RCC 7860 (cell line): ENCODE data around the gene COL4A6.

Experiments
- DNase-seq: peaks from one replicate; pipeline ENCODE4 v3.0.0-alpha.2; 2015; ENCODE audit warnings: low spot score
- FAIRE-seq: peaks from 2 replicates; lab custom pipeline; 2012; peaks lifted over from hg19 to GRCh38; lab: Jason Lieb, UNC

Gene COL4A6

DNA sequence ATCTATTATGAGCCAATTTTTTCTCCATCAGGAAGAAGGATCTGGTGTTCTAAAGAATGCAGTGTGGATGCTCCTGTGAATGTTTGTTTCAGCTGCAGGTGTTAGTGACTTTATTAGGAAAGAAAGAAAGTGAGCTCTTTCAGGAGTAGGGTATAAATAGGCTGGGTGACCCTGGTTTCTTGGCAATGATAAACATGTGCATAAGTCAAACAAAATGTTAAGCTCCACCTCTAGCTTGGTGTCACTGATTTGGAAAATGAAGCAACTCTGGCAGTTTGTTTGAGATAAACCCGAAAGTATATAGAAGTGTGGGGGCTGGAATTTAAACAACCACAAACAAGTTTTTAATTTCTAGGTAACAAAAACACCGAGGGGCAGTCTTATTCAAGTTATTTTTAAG lies 152.3 kb downstream of the COL4A6 start:
- FAIRE-seq: no peak
- DNase-seq: no peak

DNA sequence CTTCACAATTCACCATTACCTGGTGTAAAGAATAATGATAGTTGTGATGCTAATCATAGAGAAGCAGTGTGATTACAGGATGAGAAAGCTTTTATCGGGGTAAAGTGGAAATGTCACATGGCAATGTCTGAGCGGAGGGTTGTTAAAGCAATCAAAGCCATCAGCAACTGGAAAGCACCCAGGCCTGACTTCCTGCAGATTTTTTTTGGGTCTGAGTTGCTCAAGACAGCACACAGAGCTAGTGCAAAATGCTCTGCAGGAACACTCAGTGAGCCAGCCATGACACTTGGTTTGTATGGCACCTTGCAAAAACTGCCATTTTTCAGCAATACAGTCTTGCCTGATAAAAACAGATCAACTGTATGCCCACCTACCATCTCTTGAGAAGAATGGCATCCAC lies 152.9 kb downstream of the COL4A6 start:
- FAIRE-seq (no peak), DNase-seq (no peak)

DNA sequence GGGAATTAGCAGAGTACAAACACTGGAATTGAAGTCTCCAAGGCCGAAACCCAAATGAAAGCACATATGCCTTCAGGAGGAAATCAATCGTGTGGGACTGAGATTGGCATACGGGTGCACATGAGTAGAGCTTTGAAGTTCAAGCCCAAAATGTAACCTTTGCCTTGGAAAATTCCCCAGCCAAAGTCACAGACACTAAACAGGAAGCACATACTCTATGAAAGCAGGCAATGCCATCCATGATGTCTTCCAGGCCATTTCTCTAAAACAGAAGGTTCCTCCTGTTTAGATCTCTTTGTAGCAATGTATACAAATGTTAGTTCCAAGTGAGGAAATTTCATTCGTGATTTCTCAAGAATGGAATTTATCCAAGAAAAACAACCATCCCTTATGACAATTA lies 162.5 kb downstream of the COL4A6 start:
- DNase-seq (no peak), FAIRE-seq (no peak)

DNA sequence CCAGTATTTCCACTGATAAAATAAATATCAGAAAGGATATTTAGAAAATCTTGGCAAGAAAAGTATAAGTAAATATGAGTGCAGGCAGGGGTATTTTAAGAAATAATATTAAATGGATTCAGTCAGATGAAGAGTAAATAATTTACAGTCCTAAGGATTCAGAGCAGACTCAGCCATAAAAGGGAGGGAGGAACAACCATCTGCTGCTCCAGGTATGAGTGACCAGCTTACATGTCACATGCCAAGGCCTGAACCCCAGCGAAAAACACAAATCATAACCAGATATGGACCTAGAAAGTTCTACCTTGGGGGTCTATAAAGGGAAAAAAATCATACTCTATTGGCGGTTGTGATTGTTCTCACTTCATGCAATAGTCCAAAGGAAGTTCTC lies 166.8 kb downstream of the COL4A6 start:
- DNase-seq (no peak), FAIRE-seq (no peak)

DNA sequence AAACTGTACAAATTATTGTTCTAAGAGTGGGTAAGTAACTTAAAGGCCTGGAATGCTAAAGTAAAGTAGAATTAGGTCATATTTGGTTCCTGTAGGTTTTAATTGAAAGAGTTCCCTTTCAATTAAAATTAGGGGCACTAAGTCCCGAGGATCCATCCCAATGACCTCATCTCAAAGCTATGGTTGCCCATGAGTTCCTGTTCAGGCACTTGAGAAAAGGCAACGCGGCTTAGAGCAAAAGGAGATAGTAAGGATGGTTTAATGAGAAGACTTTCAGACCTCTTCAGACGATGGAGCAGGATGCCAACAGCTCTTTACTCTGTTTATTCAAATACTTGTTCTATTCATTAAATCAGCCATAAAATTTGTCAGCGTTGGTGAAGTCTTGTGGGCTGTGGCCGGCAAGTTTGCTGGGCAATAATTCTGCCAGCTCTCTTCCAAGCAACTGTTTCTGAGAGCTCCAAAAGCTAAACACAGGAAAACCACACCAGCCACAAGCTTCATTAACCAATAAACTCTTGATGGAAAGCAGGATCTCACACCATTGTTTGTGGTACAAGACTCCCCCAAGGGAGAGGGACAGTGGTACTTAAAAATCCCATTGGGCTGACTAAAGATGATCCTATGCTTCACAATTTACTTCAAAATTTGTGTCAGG lies 167.4 kb downstream of the COL4A6 start:
- FAIRE-seq (peak; percentile 83), DNase-seq (peak; percentile 4)

DNA sequence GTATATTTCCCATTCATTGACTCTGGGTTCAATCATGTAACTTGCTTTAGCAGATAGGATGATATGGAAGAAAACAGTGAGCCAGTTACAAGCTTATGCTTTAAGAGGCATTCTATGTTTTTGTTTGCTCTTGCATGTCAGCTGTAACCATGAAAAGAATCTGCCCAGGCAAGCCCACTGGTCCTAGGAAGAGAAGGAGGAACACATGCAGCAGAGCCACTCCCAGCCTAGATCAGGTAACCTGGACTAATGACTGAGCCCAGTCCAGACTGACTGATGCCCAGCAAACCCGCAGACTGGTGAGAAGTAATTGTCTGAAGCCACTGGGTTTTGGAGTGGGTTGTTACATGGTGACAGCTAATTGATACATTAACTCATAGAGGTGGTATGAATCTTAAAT lies 167.9 kb downstream of the COL4A6 start:
- DNase-seq (no peak), FAIRE-seq (peak; percentile 30)

DNA sequence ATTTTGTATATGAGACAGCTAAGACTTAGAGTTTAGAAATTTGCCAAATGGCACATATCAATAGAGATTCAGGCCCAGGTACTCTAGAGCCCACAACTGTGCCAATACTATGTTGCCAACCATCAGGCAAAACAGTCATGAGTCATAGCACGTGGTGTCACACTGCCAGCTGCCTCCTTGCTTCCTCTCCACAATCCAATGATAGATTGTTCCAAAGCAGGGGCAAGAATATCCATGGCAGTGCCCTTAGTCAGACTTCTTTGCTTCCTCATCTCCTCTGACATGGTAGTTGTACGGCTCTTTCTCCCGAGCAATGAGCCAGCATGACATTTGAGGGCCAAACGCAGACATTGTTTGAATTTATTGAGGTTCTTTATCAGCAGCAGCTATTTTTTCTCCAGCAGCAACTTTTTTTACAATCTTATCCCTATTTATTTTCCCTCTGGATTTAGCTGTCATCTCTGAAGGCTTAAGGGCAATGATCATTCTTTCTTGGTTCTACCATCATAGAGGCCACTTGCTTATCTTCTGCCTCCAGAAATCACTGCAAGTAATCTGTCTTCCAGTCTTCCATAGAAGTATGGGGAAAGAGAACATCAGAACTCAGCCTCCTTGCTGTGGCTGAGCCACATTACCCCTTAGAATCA lies 169.7 kb downstream of the COL4A6 start:
- DNase-seq (peak; percentile 3), FAIRE-seq (no peak)

DNA sequence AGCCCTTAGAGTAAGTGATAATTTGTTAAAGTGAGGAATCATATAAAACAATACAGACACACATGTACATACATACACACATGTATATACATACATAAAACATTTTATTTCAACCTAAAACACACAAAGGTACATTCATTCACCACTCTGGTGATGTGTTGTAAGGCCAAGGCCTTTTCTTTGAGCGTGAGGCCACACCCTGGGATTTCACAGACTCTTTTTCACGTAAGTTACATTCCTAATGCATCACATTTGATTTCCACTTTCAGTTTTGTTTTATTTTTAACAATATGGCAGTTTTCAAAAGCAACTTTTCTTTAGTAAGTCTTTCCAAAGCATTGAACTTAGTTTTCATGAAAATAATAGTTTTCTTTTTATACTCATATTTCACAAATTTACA lies 170.7 kb downstream of the COL4A6 start:
- no peak for DNase-seq
- FAIRE-seq: no peak

DNA sequence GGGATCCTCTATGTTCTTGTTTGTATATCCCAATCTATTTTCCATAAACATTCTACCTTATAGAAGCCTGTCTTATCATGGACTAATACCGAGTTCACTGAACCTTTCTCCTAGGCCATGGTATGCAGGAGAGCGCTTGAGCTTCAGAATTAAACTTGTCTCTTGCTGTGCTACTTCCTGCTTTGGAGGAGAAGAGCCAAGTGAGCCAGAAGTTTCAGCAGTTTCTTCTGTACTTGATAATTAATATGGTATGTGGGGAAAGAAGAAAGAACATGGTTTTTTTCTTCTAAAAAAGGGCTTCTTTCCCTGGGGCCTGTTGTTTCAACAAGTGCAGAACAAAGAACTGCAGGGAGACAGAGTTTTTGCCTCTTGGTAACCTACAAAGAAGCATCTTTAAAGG lies 173.8 kb downstream of the COL4A6 start:
- no peak for FAIRE-seq
- DNase-seq: no peak

DNA sequence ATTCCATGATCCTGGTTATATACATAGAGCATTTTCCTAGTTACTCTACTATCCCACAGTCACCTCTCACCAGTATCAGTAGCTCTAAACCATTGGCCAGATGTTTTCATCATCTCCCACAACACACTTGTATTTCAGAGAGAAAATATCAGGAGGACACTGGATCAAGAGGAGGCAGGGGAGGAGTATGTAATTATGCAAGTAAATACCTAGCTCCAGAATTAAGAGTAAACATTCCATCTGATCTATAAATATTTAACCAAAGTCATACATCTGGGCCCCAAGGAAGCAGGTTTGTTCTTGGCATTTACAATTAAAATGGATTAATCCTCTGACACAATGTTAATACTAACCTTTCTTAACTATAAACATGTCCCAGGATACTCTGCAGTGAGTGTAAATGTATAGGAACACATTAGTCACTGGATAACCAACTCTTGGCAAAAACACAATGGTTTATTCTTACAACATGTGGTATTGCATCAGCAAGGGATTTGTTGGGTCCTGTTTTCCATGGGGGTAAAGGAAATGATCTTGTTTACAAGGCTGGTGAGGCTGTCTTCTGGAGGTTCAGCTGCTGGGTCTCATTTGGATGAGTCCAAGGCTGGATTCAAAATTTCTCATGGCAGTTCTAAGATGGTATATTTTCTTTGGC lies 176.5 kb downstream of the COL4A6 start:
- no peak for DNase-seq
- FAIRE-seq: no peak

DNA sequence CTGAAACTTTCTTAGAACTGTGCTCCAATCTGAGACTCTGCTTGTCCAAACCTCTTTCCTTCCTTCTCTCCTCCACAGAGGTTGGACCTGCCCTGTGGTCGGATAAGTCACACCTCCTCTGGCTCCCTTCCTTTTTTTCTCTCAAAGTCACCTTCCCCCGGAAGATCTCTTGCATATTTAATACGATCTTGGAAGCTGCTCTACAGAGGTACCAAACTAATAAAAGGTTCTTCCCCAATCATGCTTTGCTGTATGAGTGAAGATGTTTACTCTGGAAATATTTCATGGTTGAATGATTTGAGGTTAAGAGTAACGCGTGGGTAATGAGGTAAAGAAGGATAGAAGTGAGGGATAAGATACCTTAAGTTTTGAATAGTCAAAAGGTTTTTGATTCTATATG lies 180.7 kb downstream of the COL4A6 start:
- DNase-seq (no peak), FAIRE-seq (no peak)

DNA sequence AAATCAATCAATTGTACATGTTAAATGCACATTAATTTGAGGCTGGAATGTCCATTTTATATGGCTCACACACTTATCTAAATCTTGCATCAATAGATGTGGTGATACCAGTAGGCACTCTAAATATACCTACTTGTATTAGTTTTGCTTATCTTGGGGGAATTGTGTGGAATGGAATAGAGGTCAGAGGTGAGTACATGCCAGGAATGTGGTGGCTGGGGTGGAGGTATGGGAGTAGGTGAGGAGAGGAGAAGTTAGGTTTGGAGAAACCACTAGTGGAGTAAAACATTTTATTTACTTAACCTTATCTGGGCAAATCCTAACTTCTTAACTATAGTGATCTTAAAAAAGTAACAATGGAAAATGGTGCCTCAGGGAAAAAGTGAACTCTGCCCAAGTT lies 183.6 kb downstream of the COL4A6 start:
- DNase-seq: no peak
- no peak for FAIRE-seq

DNA sequence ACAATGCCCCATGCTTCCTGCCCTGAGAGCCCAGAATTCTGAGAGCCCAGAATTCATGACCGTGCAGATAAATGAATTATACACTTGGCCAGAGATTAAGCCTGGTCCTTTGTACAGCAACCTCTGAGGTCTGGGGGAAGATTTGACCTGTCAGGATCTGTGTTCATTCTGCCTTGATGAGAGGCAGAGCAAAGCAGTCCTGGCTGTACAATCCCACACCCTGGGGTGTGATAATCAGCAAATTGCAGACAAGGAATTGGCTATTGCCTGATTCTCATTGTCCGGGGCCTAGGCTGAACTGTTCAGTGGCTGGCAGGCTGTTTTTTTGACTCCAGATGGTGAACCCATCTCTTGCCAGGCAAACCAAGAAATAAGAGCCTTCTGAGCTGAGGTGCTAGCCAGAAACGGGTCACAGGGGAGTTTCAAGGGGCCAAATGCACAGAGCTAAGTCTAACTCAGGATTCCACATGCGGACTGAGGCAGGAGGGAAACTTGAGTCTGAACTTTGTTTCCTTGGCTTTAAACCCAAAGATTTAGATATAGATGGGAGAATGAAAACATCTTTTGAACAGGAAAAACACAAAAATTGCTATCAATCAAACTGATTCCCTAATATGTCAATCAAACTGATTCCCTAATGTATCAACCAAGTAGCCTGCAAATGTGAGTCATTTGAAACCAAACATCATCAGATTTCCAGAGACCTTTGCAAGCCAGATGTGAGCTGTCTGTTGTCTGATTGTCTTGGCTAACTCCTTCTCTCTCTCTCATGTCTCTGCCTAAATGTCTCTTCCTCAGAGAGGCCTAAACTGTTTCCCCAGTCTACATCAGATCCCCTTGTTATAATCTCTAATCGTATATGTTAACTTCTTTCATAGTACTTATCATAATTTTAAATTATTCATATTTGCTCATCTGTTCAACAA lies 187.3 kb downstream of the COL4A6 start:
- FAIRE-seq: no peak
- no peak for DNase-seq

DNA sequence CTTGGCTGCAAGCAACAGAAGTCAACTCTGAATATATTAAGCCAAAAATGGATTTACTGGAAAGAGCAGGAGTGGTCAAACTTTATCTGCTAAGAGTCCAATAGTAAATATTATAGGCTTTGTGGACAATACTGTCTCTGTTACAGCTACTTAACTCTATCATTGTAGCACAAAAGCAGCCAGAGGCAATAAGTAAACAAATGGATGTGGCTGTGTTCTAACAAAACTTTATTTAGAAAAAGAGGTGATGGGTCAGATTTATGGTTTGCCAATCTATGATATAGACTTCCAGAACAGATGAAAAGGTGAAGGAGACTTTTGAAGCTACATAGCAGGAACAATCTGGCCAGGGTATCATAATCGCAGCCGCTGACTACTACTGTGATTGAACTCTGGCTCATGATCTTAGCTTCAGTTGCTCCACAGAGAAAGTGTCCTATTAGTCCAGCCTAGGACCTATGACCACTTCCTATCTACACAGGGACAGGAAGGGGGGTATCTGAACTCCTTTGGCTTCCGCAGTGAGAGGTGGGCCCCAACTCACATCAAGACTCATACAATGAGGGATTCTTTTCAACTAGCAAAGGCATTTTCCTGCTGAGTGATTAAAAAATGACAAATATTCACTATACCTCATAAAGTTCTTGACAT lies 191.8 kb downstream of the COL4A6 start:
- FAIRE-seq (no peak), DNase-seq (no peak)

DNA sequence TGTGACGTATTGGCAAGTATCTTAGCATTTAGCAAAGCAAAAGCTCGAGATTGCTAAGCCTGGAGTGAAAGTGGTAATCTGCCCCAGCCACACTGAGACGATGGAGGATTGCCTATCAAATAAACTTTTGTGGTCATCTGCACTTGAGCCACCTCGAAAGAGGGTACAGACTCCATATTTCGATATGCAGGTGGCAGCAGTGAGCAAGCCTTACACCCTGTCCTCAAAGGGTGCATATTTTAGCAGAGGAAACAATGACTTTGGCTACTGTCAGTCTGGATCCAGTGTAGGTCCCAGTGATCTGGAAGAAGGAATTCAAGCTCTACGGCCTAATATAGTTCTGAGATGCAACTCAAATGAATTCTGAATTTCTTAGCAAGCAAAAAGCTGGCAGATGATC lies 192.8 kb downstream of the COL4A6 start:
- FAIRE-seq: no peak

DNA sequence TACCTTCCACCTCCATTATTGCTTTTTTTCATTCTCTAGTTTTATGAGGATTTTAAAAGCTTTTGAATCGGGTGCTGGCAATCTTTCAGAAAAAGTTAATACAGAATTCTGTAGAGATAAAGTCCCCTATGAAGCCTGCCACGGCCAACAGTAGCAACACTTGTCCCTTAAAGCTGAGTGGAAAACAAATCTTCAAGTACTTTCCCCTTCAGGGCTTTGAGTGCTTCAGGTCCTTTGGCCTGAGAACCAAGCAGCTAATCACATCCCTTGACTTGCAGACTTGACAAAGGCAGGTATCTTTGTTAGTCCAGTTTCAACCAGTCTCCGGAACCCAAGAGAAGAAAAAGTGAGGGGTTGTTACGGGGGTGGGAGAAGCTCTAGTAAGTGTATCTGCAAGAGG lies 202.2 kb downstream of the COL4A6 start:
- DNase-seq: no peak
- no peak for FAIRE-seq

More for the DNA sequence above, 192.8 kb downstream of the COL4A6 start:
- no peak for DNase-seq

DNA sequence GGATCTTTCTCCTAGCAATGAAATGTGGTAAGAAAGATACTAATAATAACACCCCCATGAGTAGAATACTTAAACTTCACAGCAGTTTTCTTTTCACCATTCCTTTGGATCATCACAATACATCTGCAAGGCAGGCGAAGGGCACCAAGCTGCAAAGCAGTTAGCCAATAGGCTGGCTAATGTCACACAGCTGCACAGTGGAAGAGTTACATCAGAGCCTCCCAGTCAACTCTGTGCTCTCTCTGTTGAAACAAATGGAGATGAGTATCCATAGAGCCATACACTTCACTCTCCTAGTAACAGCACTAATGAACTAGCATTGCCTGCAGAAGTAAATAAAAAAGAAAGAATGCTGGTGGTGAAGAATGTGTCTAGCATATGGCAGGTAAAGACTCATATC lies 207.6 kb downstream of the COL4A6 start:
- FAIRE-seq (no peak), DNase-seq (no peak)

DNA sequence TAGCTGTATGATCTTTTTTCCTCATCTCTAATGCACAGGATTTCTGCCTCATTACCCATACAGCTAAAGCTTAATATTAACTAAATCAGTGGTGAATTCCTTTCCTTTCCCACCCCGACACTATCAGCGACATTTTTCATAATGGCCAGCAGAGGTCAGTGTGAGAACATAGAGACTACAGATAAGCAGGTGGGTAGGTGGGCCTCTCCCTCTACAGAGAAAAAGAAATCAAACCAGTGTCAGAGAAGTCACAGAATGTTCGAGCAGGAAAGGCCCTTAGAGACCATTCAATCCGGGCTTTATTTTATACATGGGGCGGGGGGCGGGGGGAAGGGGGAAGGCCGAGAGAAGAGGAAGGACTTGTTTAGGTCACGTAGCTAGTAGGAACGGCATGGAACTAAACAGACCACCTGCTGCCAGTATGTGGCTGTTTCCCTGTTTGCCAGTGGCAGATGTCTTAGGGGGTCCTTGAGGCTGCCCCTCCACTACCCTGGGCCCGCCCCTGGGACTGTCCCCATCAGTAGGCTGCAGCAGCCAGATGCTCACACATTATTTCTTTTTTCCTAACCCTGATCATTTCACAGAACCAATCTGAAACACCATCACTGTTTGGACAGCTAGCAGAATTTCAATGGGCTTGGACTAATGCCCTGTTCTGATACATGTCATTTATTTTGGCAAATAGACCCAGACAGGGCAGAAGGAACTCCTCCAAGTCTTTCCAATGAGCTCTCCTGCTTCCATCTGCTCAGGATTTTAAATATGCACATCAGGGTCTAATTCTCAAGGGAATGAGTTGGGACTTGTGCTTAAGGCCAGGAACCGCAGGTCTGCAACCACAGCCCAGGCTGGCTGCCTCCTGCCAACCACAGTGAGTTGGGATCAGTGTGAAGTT lies 213.2 kb downstream of the COL4A6 start:
- DNase-seq: peak; percentile 63
- peak; percentile 96 for FAIRE-seq

DNA sequence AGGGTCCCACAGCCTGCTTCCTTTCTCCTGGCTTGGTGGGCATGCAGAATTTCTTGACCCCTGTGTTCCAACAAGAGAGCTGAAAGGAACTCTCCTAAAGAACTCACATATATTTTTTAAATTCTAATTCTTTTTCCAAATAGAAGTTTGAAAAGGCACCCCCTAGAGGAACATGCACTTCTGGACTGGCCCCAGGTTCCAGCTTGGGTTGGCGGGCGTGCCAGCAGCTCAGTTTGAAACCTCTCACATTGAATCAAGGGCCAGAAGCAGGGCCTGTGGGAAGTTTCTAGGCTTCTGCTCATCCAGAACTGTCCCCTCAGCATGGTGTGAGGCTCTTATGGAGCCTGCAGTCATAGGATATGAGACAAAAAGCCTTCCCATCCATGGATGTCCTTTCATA lies 214.0 kb downstream of the COL4A6 start:
- no peak for FAIRE-seq

DNA sequence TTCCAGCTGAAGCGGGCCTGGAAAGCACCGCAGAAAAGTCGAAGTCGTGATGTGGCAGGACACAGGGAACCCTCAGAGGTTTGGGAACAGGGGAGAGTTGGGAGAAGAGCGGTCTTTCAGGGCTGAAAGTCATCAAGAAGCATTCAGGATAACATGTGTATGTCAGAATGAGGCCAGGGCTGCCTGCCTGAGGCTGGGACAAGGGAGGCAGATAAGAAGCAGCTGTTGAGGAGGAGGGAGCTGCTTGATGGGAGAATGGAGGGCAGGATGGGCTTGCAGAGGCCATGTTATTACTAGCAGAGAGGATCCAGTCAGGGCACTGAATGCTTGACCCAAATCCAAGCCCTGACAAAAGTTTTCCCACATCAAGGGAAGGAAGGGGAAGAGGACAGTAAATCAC lies 214.6 kb downstream of the COL4A6 start:
- DNase-seq: no peak
- no peak for FAIRE-seq

More for the DNA sequence above, 214.0 kb downstream of the COL4A6 start:
- DNase-seq: no peak
